SJCRH30 (cell line): Measurements from ENCODE around the gene RAB11FIP4. TPM values are rescaled to one million over a fixed set of nuclear protein-coding genes. Genes with fewer than 3 reads are reported as not detected.

ENCODE experiments used
- DNase-seq, 2 experiments: peaks; one replicate each; pipeline ENCODE4 v3.0.0-alpha.2; 2015 to 2020
- H3K27ac ChIP-seq: fragments of 250-450 bp; sonication (Bioruptor Pico); 2 replicates; pipeline ENCODE4 v1.5.1; 2020; ENCODE audit warnings: mild to moderate bottlenecking, moderate library complexity
- H3K27me3 ChIP-seq: fragments of 250-450 bp; sonication (Bioruptor Pico); 2 replicates; pipeline ENCODE4 v1.5.1; 2020; ENCODE audit warnings: mild to moderate bottlenecking, moderate library complexity
- H3K36me3 ChIP-seq: fragments of 250-450 bp; sonication (Bioruptor Pico); 2 replicates; pipeline ENCODE4 v1.5.1; 2020; ENCODE audit warnings: mild to moderate bottlenecking, moderate library complexity
- H3K4me1 ChIP-seq: fragments of 250-450 bp; sonication (Bioruptor Pico); 2 replicates; pipeline ENCODE4 v1.5.1; 2020; ENCODE audit warnings: mild to moderate bottlenecking, moderate library complexity
- H3K4me3 ChIP-seq: fragments of 250-450 bp; sonication (Bioruptor Pico); 2 replicates; pipeline ENCODE4 v1.5.1; 2020; ENCODE audit warnings: mild to moderate bottlenecking, moderate library complexity
- H3K9me3 ChIP-seq: fragments of 250-450 bp; sonication (Bioruptor Pico); replicated peaks from 2 replicates; pipeline ENCODE4 v1.5.1; 2020; ENCODE audit warnings: mild to moderate bottlenecking, moderate library complexity
- total RNA-seq: library from RNA; depleted of rRNA; stranded (reverse); fragments of >200 nt; shearing (Covaris generic); gene quantifications from 2 replicates; pipeline ENCODE4 v1.2.3, GENCODE V29; 2014

Gene RAB11FIP4
- total RNA-seq, 1 experiment from 2014 or later, result 0.04 TPM

- no peaks in the 10 kb centered on the region for H3K27me3 ChIP-seq
- H3K4me1 ChIP-seq, result peaks cover 35% of the 10 kb centered on the region
- peak; percentile 67 to 71 for DNase-seq
- H3K36me3 ChIP-seq, result no peaks in the 10 kb centered on the region
- H3K27ac ChIP-seq, result no peak overlapping the region
- H3K9me3 ChIP-seq, result no peaks in the 10 kb centered on the region
- H3K4me3 ChIP-seq, result no peak overlapping the region
Observed at GRCh38 chr17:31537565-31538011, 146.1 kb downstream of the RAB11FIP4 start.

GRCh38 chr17:31538080-31538762 lies 146.7 kb downstream of the RAB11FIP4 start:
- no peak overlapping the region for H3K4me3 ChIP-seq
- H3K4me1 ChIP-seq, result peaks cover 31% of the 10 kb centered on the region
- H3K27ac ChIP-seq, result no peak overlapping the region
- H3K36me3 ChIP-seq, result no peaks in the 10 kb centered on the region
- no peaks in the 10 kb centered on the region for H3K9me3 ChIP-seq
- DNase-seq, result no peak
- H3K27me3 ChIP-seq, result no peaks in the 10 kb centered on the region

GRCh38 chr17:31540602-31541307 lies 149.3 kb downstream of the RAB11FIP4 start:
- Histone ChIP-seq H3K36me3 (no peaks in the 10 kb centered on the region), H3K4me3 (no peak overlapping the region), H3K27ac (no peak overlapping the region), H3K27me3 (no peaks in the 10 kb centered on the region), H3K4me1 (peaks cover 9% of the 10 kb centered on the region; the same call in 1 of the 2 replicates), H3K9me3 (no peaks in the 10 kb centered on the region)
- DNase-seq, result no peak

- no peak for DNase-seq
- no peaks in the 10 kb centered on the region for H3K36me3 ChIP-seq
- no peaks in the 10 kb centered on the region for H3K27me3 ChIP-seq
- H3K27ac ChIP-seq, result no peak overlapping the region
- no peaks in the 10 kb centered on the region for H3K9me3 ChIP-seq
- peaks cover 9% of the 10 kb centered on the region; the same call in 1 of the 2 replicates for H3K4me1 ChIP-seq
- H3K4me3 ChIP-seq, result no peak overlapping the region
Observed at GRCh38 chr17:31541559-31541958, 150.1 kb downstream of the RAB11FIP4 start.

- H3K9me3 ChIP-seq, result no peaks in the 10 kb centered on the region
- no peaks in the 10 kb centered on the region for H3K36me3 ChIP-seq
Observed at GRCh38 chr17:31544186-31544585, 152.7 kb downstream of the RAB11FIP4 start.

GRCh38 chr17:31546650-31547049 lies 155.2 kb downstream of the RAB11FIP4 start:
- H3K4me3 ChIP-seq, result no peak overlapping the region
- no peaks in the 10 kb centered on the region for H3K27me3 ChIP-seq
- H3K36me3 ChIP-seq, result no peaks in the 10 kb centered on the region
- no peak for DNase-seq
- no peak overlapping the region for H3K27ac ChIP-seq
- no peaks in the 10 kb centered on the region for H3K9me3 ChIP-seq
- no peaks in the 10 kb centered on the region for H3K4me1 ChIP-seq

More at GRCh38 chr17:31544186-31544585, 152.7 kb downstream of the RAB11FIP4 start:
- Histone ChIP-seq H3K27me3 (no peaks in the 10 kb centered on the region), H3K27ac (no peak overlapping the region), H3K4me1 (no peaks in the 10 kb centered on the region), H3K4me3 (no peak overlapping the region)
- DNase-seq, result no peak

- Histone ChIP-seq H3K36me3 (no peaks in the 10 kb centered on the region), H3K27ac (peak overlapping the region; percentile 71), H3K4me3 (peak overlapping the region; percentile 88), H3K27me3 (no peaks in the 10 kb centered on the region), H3K4me1 (no peaks in the 10 kb centered on the region), H3K9me3 (no peaks in the 10 kb centered on the region)
- no peak for DNase-seq
Observed at GRCh38 chr17:31548709-31549108, 157.2 kb downstream of the RAB11FIP4 start.

- Histone ChIP-seq H3K4me3 (peak overlapping the region; percentile 88), H3K27ac (peak overlapping the region; percentile 71), H3K27me3 (no peaks in the 10 kb centered on the region), H3K36me3 (no peaks in the 10 kb centered on the region), H3K9me3 (no peaks in the 10 kb centered on the region), H3K4me1 (no peaks in the 10 kb centered on the region)
- DNase-seq, result peak; percentile 46 to 67
Observed at GRCh38 chr17:31549121-31549524, 157.6 kb downstream of the RAB11FIP4 start.

GRCh38 chr17:31549525-31550388 lies 158.3 kb downstream of the RAB11FIP4 start:
- peak; percentile 92 to 97 for DNase-seq

GRCh38 chr17:31550389-31551056 lies 159.0 kb downstream of the RAB11FIP4 start:
- no peaks in the 10 kb centered on the region for H3K27me3 ChIP-seq
- H3K36me3 ChIP-seq, result no peaks in the 10 kb centered on the region
- H3K27ac ChIP-seq, result no peak overlapping the region
- H3K9me3 ChIP-seq, result no peaks in the 10 kb centered on the region
- no peak for DNase-seq
- H3K4me1 ChIP-seq, result no peaks in the 10 kb centered on the region
- H3K4me3 ChIP-seq, result peak overlapping the region; percentile 88

More at GRCh38 chr17:31549525-31550388, 158.3 kb downstream of the RAB11FIP4 start:
- no peaks in the 10 kb centered on the region for H3K9me3 ChIP-seq
- no peaks in the 10 kb centered on the region for H3K36me3 ChIP-seq
- H3K4me1 ChIP-seq, result no peaks in the 10 kb centered on the region
- H3K27ac ChIP-seq, result peak overlapping the region; percentile 71
- H3K4me3 ChIP-seq, result peak overlapping the region; percentile 88
- H3K27me3 ChIP-seq, result no peaks in the 10 kb centered on the region

- DNase-seq, result no peak
- H3K4me3 ChIP-seq, result no peak overlapping the region
- no peaks in the 10 kb centered on the region for H3K36me3 ChIP-seq
- no peaks in the 10 kb centered on the region for H3K27me3 ChIP-seq
- H3K27ac ChIP-seq, result no peak overlapping the region
- H3K9me3 ChIP-seq, result no peaks in the 10 kb centered on the region
- H3K4me1 ChIP-seq, result no peaks in the 10 kb centered on the region
Observed at GRCh38 chr17:31552568-31552967, 161.1 kb downstream of the RAB11FIP4 start.

GRCh38 chr17:31553506-31553905 lies 162.0 kb downstream of the RAB11FIP4 start:
- no peak for DNase-seq
- Histone ChIP-seq H3K27ac (no peak overlapping the region), H3K27me3 (no peaks in the 10 kb centered on the region)

GRCh38 chr17:31554930-31555329 lies 163.5 kb downstream of the RAB11FIP4 start:
- DNase-seq, result no peak
- Histone ChIP-seq H3K9me3 (no peaks in the 10 kb centered on the region), H3K27me3 (no peaks in the 10 kb centered on the region), H3K4me3 (no peak overlapping the region), H3K36me3 (no peaks in the 10 kb centered on the region), H3K27ac (no peak overlapping the region), H3K4me1 (no peaks in the 10 kb centered on the region)

More at GRCh38 chr17:31553506-31553905, 162.0 kb downstream of the RAB11FIP4 start:
- Histone ChIP-seq H3K36me3 (no peaks in the 10 kb centered on the region), H3K4me3 (no peak overlapping the region), H3K4me1 (no peaks in the 10 kb centered on the region), H3K9me3 (no peaks in the 10 kb centered on the region)

GRCh38 chr17:31556969-31557645 lies 165.6 kb downstream of the RAB11FIP4 start:
- DNase-seq, result no peak
- H3K27ac ChIP-seq, result no peak overlapping the region

More at GRCh38 chr17:31556969-31557645, 165.6 kb downstream of the RAB11FIP4 start:
- no peak overlapping the region for H3K4me3 ChIP-seq
- no peaks in the 10 kb centered on the region for H3K4me1 ChIP-seq
- H3K27me3 ChIP-seq, result no peaks in the 10 kb centered on the region
- no peaks in the 10 kb centered on the region for H3K36me3 ChIP-seq
- no peaks in the 10 kb centered on the region for H3K9me3 ChIP-seq
